Activated CD4-positive, alpha-beta T cell treated with anti-CD3 and anti-CD28 coated beads, Interleukin-2, amount 50 U/mL, for 48 hours (primary cell): ENCODE results near the gene TEAD3.
"Not testable (repeated sequence)": the region's sequence is repeated elsewhere in the genome, so short reads cannot be mapped to it uniquely, and the experiment has no call there.

Experiments
- DNase-seq, 2 experiments: peaks; one replicate each; pipeline ENCODE4 v3.0.0-alpha.2; 2020

The TEAD3 gene

DNA sequence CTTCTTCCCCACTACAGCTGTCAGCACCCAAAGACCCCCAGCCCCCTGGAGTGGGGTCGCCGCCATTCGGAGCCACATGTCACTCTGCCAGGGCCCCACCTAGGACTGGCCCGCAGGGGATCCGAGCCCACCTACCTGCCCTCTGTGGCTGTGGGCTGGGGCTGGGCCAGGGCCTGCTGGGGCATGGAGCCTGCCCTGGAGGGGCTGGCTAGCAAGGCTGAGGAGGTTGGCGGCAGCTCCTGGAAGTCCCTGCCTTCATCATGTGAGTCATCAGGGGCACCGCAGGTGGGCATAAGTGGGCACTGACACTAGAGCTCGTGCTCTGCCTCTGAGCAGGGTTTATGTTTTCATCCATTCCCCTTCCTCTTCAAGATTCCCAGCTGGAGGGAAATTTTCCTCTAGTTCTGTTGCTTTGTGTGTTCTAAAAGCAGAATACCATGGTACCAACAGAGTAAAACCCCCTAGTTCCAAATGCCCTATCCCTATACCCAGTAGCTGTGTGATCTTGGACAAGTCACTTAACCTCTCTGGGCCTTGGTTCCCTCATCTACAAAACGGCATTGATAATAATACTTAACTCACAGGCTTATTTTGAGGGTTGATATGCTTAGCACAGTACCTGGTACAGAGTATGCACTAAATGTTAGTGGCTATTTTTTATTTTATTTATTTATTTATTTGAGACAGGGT is 53.4 kb downstream of the TEAD3 start:
- no peak for DNase-seq

DNA sequence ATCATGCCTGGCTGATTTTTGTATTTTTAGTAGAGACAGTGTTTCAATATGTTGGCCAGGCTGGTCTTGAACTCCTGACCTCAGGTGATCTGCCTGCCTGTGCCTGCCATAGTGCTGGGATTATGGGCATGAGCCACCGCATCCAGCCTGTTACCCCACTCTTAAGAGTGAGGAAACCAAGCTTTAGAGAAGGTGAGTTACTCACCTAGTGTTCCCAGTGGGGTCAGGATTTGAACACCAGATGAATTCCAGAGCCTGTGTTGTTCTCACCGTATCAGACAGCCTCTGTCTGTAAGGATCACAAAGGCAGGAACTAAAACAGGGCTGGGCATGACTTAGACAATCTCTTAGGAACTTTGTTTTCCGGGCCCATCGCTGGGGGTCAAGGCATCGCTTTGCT is 54.2 kb downstream of the TEAD3 start:
- no peak for DNase-seq

- no peak for DNase-seq
Measured at GRCh38 chr6:35441642-35442041, 55.2 kb downstream of the TEAD3 start.

DNA sequence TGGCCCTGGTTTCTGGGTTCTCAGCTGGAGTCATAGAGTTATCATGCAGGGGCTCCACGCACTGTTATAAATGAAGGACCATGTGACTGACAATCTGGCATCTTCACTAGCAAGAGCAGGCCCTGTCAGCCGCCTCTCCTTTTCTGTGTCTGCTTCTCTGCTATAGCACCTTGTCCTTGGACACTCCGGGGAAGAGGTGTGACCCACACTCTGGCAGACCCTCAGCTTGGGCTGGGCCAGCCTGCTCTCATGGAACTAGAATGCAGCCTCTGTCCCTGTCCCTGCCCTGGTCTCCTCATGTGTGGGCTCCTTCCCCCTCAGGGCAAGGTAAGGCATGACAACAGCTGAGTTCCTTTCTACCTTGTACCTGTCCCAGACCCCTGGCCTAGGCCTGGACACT is 55.7 kb downstream of the TEAD3 start:
- no peak for DNase-seq

- DNase-seq: no peak
Measured at GRCh38 chr6:35439308-35439707, 57.6 kb downstream of the TEAD3 start.

GRCh38 chr6:35438378-35439065 is 58.4 kb downstream of the TEAD3 start:
- not testable (repeated sequence) for DNase-seq

GRCh38 chr6:35436071-35436857 is 60.6 kb downstream of the TEAD3 start:
- no peak for DNase-seq

GRCh38 chr6:35435074-35435837 is 61.6 kb downstream of the TEAD3 start:
- DNase-seq: no peak

DNA sequence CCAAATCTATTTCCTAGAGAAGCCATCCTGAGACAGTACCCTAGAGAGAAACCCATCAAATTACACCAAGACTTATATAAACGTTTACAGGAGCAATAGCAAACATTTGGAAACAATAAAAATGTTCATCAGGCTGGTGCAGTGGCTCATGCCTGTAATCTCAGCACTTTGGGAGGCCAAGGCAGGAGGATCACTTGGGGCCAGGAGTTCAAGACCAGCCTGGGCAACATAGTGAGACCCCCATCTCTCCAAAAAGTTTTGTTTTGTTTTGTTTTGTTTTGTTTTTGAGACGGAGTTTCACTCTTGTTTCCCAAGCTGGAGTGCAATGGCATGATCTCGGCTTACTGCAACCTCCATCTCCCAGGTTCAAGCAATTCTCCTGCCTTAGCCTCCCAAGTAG is 64.2 kb downstream of the TEAD3 start:
- DNase-seq: not testable (repeated sequence)

- DNase-seq: no peak
Measured at GRCh38 chr6:35432291-35432690, 64.6 kb downstream of the TEAD3 start.

DNA sequence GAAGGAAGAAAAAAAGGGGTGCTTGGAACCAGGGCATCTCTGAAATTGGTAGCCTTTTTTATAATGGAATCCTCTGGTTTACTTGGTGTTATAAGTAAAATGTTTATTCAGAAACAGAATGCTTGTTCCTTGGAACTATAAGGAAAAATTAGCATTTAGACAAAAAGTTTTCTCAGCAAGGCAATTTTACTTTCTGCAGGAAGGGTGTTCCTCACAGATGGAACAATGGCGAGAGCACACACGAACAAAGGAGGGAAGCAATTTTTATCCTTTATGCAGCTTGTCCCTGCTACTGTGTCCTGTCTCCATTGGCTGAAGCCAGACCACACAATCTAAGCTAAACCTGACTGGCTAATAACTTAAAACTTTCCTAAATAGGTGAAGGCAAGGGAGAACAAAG is 67.4 kb downstream of the TEAD3 start:
- no peak for DNase-seq

GRCh38 chr6:35428421-35429149 is 68.3 kb downstream of the TEAD3 start:
- no peak for DNase-seq

DNA sequence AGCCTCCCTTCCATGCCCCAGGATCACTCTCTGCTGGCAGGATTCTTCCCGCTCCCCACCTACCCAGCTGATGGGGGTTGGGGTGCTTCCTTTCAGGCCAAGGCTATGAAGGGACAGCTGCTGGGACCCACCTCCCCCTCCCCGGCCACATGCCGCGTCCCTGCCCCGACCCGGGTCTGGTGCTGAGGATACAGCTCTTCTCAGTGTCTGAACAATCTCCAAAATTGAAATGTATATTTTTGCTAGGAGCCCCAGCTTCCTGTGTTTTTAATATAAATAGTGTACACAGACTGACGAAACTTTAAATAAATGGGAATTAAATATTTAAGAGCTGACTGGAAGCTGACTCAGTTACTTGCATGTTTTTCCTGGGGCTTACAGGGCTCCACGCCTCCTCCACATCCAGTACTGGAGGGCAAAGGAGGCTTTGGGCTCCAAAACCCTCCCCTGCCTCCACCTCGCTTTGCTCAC is 69.0 kb downstream of the TEAD3 start:
- no peak for DNase-seq

DNA sequence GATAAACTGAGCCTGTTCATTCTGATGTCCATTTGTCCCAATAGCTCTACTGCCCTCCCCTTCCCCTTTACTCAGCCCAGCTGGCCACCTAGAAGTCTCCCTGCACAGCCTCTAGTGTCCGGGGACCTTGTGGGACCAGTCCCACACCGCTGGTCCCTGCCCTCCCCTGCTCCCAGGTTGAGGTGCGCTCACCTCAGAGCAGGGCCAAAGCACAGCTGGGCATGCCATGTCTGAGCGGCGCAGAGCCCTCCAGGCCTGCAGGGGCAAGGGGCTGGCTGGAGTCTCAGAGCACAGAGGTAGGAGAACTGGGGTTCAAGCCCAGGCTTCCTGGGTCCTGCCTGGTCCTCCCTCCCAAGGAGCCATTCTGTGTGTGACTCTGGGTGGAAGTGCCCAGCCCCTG is 69.4 kb downstream of the TEAD3 start:
- no peak for DNase-seq

GRCh38 chr6:35426074-35426473 is 70.8 kb downstream of the TEAD3 start:
- no peak for DNase-seq

DNA sequence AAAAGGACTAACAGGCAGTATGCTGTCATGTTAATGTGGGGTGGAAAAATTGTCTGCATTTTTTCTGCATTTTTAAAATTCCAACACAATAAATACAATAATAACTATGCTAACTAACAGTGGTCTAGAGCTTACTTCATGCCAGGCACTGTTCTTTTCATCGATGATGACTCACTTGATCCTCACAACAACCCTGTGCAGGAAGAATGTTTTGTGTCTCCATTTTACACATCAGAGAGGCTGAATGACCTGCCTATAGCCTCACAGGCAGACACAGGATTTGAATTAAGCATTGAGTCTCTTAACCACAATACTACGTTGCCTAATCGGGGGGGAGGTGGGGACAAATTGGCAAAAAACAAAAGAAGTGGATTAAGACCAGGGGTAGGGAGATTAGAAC is 71.6 kb downstream of the TEAD3 start:
- DNase-seq: no peak
